Measurements from ENCODE around the gene PEX16. TPM values are rescaled to one million over a fixed set of nuclear protein-coding genes. Genes with fewer than 3 reads are reported as not detected.

The PEX16 gene
- total and polyA plus RNA-seq, 2 of the 13 experiments (the other 11 are each of a cell fraction or from before 2014, with no cell fraction given): 12.5 to 21.8 TPM

- POLR2A ChIA-PET: no interaction called here
- no peak for ATAC-seq
These were observed 15.0 kb downstream of the PEX16 start for GRCh38 chr11:45902452-45903380.

More at GRCh38 chr11:45902452-45903380, 15.0 kb downstream of the PEX16 start:
- H3K79me2 ChIP-seq (ENCODE audit: insufficient read depth, low read length): no peaks in the 10 kb centered on the region
- peaks cover 0 to 16% of the 10 kb centered on the region in 2 experiments; a peak in 1 of 5 replicates for H3K27me3 ChIP-seq (ENCODE audit: control insufficient read depth in 1 of 2, insufficient read depth in 2 of 2, low read length in 2 of 2)
- H2AFZ ChIP-seq (ENCODE audit: low read length): no peak overlapping the region
- intact Hi-C loops (cut with micrococcal nuclease; ENCODE audit: unreplicated experiment): no loop called here
- H3K36me3 ChIP-seq (replicated peaks in 1 of 2; ENCODE audit: control insufficient read depth in 1 of 2, insufficient read depth in 2 of 2, low read length in 2 of 2): no peaks in the 10 kb centered on the region
- no peaks in the 10 kb centered on the region for H4K20me1 ChIP-seq (ENCODE audit: insufficient read depth, low read length)
- TF ChIP-seq GLMP (CRISPR knock-in tag; IDR thresholded peaks at IDR 0.05; ENCODE audit: borderline replicate concordance): no peak
- no peak for TF ChIP-seq TGIF2 (CRISPR knock-in tag; IDR thresholded peaks at IDR 0.05)
- no peak for TF ChIP-seq CAMTA2 (CRISPR knock-in tag; IDR thresholded peaks at IDR 0.05; ENCODE audit: borderline replicate concordance)
- TF ChIP-seq NONO (IDR thresholded peaks at IDR 0.05): no peak
- TF ChIP-seq NONO (CRISPR knock-in tag; conservative IDR thresholded peaks at IDR 0.05): no peak
- no peak for TF ChIP-seq SP1 (IDR thresholded peaks at IDR 0.05)
- no peak for TF ChIP-seq SP1 (CRISPR knock-in tag; IDR thresholded peaks at IDR 0.05)
- TF ChIP-seq ZC3H4 (CRISPR knock-in tag; IDR thresholded peaks at IDR 0.05; ENCODE audit: borderline replicate concordance): no peak
- TF ChIP-seq TAF15 (IDR thresholded peaks at IDR 0.05; ENCODE audit: low read depth, low read length, poor library complexity, severe bottlenecking): no peak
- no peak for TF ChIP-seq TSC22D2 (CRISPR knock-in tag; IDR thresholded peaks at IDR 0.05; ENCODE audit: borderline replicate concordance)
- no peak for TF ChIP-seq LRRFIP1 (CRISPR knock-in tag; conservative IDR thresholded peaks at IDR 0.05)
- no peak for TF ChIP-seq ZNF430 (CRISPR knock-in tag; IDR thresholded peaks at IDR 0.05)
- H3K4me3 ChIP-seq (replicated peaks in 1 of 3; ENCODE audit: insufficient read depth in 1 of 3, low read depth in 2 of 3, low read length in 3 of 3): no peak overlapping the region
- WGBS (ENCODE audit: low lambda C conversion rate): 98% methylated on average over 17 of the region's 56 CpGs
- CTCF ChIA-PET (ENCODE audit: low intra/inter-chr PET ratio, low total read pairs): no interaction called here
- peaks cover 28% of the 10 kb centered on the region for H3K4me1 ChIP-seq (ENCODE audit: insufficient read depth, low read length)
- DNase-seq (ENCODE audit: low spot score) (no peak), FAIRE-seq (no peak)
- no TSS peak for BruUV-seq (replicated peaks)
- in situ Hi-C loops (cut with HindIII; ENCODE audit: extremely low pct_ligation_motif_present, low pct_unique_long_range_greater_than_20kb): no loop called here
- no peak overlapping the region for H3K4me2 ChIP-seq (ENCODE audit: low read depth, low read length)
- H3K9ac ChIP-seq (ENCODE audit: insufficient read depth, low read depth, low read length): no peak overlapping the region
- no peak overlapping the region for H3K27ac ChIP-seq (ENCODE audit: extremely low read length, insufficient read depth, low read length)
- no peaks in the 10 kb centered on the region for H3K9me3 ChIP-seq (ENCODE audit: low read length)
